Endothelial cell of umbilical vein (primary cell): Measurements from ENCODE around the gene CD55. TPM values are rescaled to one million over a fixed set of nuclear protein-coding genes. Genes with fewer than 3 reads are reported as not detected.

Source experiments
- BruUV-seq: library from RNA; stranded (reverse); fragments of 400-500 nt; replicated peaks from 2 replicates; lab custom pipeline; 2021; lab: Mats Ljungman, UMichigan
- CTCF ChIA-PET: fragments of 300-600, 350-600 bp; sonication (Branson Sonifier 250); formaldehyde crosslinking; loops from one replicate; lab custom pipeline; 2021; ENCODE audit warnings: antibody characterized with exemption, inconsistent platforms; lab: Charles Lee
- POLR2A ChIA-PET: fragments of 300-600, 350-600 bp; sonication (Branson Sonifier 250); formaldehyde crosslinking; loops from one replicate; lab custom pipeline; 2021; ENCODE audit warnings: antibody characterized with exemption, inconsistent platforms; lab: Charles Lee
- DNase-seq: peaks from one replicate; pipeline ENCODE4 v3.0.0-alpha.2; 2011; ENCODE audit warnings: low read depth, low spot score
- FAIRE-seq: peaks from 2 replicates; lab custom pipeline; 2011; peaks lifted over from hg19 to GRCh38; lab: Jason Lieb, UNC
- H2AFZ ChIP-seq: 2 replicates; pipeline ENCODE4 v1.6.0; 2012; ENCODE audit warnings: low read depth, low read length, control low read depth, inconsistent platforms
- H3K27ac ChIP-seq: 2 replicates; pipeline ENCODE4 v1.5.1; 2011; ENCODE audit warnings: low read depth, mild to moderate bottlenecking, control low read depth, low read length, moderate library complexity; ENCODE audit not compliant: insufficient read depth
- H3K27me3 ChIP-seq, 2 experiments: 2 replicates each; pipeline versions ENCODE4 v1.6.0 to v1.6.1; 2011; ENCODE audit warnings: low read length in 2 of 2, mixed read lengths in 1 of 2; ENCODE audit not compliant: control insufficient read depth in 2 of 2, insufficient read depth in 2 of 2
- H3K36me3 ChIP-seq, 2 experiments: 2 replicates in 1 of 2; 3 replicates in 1 of 2; pipeline ENCODE4 v1.5.1; 2011; ENCODE audit warnings: low read length in 2 of 2, mild to moderate bottlenecking in 1 of 2, moderate library complexity in 1 of 2; ENCODE audit not compliant: control insufficient read depth in 2 of 2, insufficient read depth in 2 of 2; ENCODE audit errors: extremely low read depth in 1 of 2
- H3K4me1 ChIP-seq: 3 replicates; pipeline ENCODE4 v1.5.1; 2011; ENCODE audit warnings: mild to moderate bottlenecking, low read length; ENCODE audit not compliant: control insufficient read depth, insufficient read depth; ENCODE audit errors: extremely low read depth
- H3K4me2 ChIP-seq: 2 replicates; pipeline ENCODE4 v1.6.1; 2011; ENCODE audit warnings: low read length, control low read depth, mixed read lengths; ENCODE audit not compliant: insufficient read depth
- H3K4me3 ChIP-seq, 3 experiments: fragments of 200-600 bp in 1 of 3; sonication (generic), shearing (Covaris generic) in 1 of 3; replicated peaks in 1 of 3; 2 replicates each; pipeline ENCODE4 v1.5.1; 2011 to 2016; ENCODE audit warnings: control low read depth in 3 of 3, low read length in 3 of 3, mild to moderate bottlenecking in 2 of 3, inconsistent platforms in 1 of 3, low read depth in 1 of 3, moderate library complexity in 1 of 3; ENCODE audit not compliant: insufficient read depth in 1 of 3
- H3K79me2 ChIP-seq: 2 replicates; pipeline ENCODE4 v1.6.0; 2012; ENCODE audit warnings: low read length, inconsistent platforms; ENCODE audit not compliant: control insufficient read depth, insufficient read depth
- H3K9ac ChIP-seq: replicated peaks from 2 replicates; pipeline ENCODE3; 2011; ENCODE audit warnings: low read length, control low read depth; ENCODE audit not compliant: insufficient read depth; ENCODE audit errors: extremely low read depth
- H3K9me1 ChIP-seq: replicated peaks from 3 replicates; pipeline ENCODE4 v1.6.0; 2011; ENCODE audit warnings: mild to moderate bottlenecking, low read length; ENCODE audit not compliant: control insufficient read depth, insufficient read depth; ENCODE audit errors: extremely low read depth
- H3K9me3 ChIP-seq: replicated peaks from 2 replicates; pipeline ENCODE4 v1.5.1; 2012; ENCODE audit warnings: low read length, inconsistent platforms; ENCODE audit not compliant: control insufficient read depth, insufficient read depth
- H4K20me1 ChIP-seq: replicated peaks from 2 replicates; pipeline ENCODE3; 2011; ENCODE audit warnings: mild to moderate bottlenecking, low read length; ENCODE audit not compliant: control insufficient read depth, insufficient read depth; ENCODE audit errors: extremely low read depth
- EZH2 ChIP-seq: IDR thresholded peaks from 2 replicates; pipeline ENCODE4 v1.6.1; 2012; ENCODE audit warnings: borderline replicate concordance, low read depth, mild to moderate bottlenecking, moderate library complexity, low read length, inconsistent platforms; ENCODE audit not compliant: severe bottlenecking
- FOS ChIP-seq: IDR thresholded peaks from 2 replicates; pipeline ENCODE4 v1.6.1; 2011; ENCODE audit warnings: mild to moderate bottlenecking, low read length, moderate library complexity, borderline replicate concordance; ENCODE audit not compliant: insufficient read depth
- GATA2 ChIP-seq: IDR thresholded peaks from 2 replicates; pipeline ENCODE4 v1.7.0; 2011; ENCODE audit warnings: low read depth, mild to moderate bottlenecking, moderate library complexity, mixed read lengths, low read length; ENCODE audit not compliant: insufficient read length, insufficient read depth
- JUN ChIP-seq: IDR thresholded peaks from 2 replicates; pipeline ENCODE4 v1.6.1; 2011; ENCODE audit warnings: borderline replicate concordance, low read depth; ENCODE audit not compliant: insufficient read length, insufficient read depth
- MAX ChIP-seq: IDR thresholded peaks from 2 replicates; pipeline ENCODE4 v1.6.1; 2011; ENCODE audit not compliant: insufficient read depth, insufficient read length
- MYC ChIP-seq: IDR thresholded peaks from one replicate; pipeline ENCODE4 v1.6.1; 2011; ENCODE audit warnings: mild to moderate bottlenecking, low read depth, low read length
- POLR2A ChIP-seq: IDR thresholded peaks from 2 replicates; pipeline ENCODE4 v1.6.1; 2012; ENCODE audit warnings: low read depth, mild to moderate bottlenecking, control low read depth, low read length
- POLR2AphosphoS5 ChIP-seq: IDR thresholded peaks from 2 replicates; pipeline ENCODE4 v1.6.1; 2012; ENCODE audit warnings: low read depth, mild to moderate bottlenecking, control low read depth, low read length, moderate library complexity; ENCODE audit not compliant: insufficient read depth
- dilution Hi-C: fragments of 300-500 bp; cut with MboI; formaldehyde crosslinking; loops from one replicate; pipeline ENCODE4 v1.15.0; 2019; ENCODE audit warnings: low sequenced_read_pairs; ENCODE audit not compliant: extremely low pct_ligation_motif_present
- intact Hi-C: fragments of 100-400 bp; cut with micrococcal nuclease; formaldehyde crosslinking; loops from one replicate; pipeline ENCODE4 v1.10.0; 2022
- polyA plus RNA-seq, 4 experiments: library from polyadenylated mRNA; depleted of rRNA in 3 of 4; stranded (reverse) in 3 of 4; unstranded in 1 of 4; fragments of >200 nt; gene quantifications; 2 replicates each; pipeline versions ENCODE4 v1.2.1 to v1.2.3, GENCODE V29; 2011 to 2012; ENCODE audit warnings: missing spikeins in 1 of 4
- total RNA-seq: library from RNA; stranded (reverse); gene quantifications from 2 replicates; pipeline ENCODE4 v1.2.3, GENCODE V29; 2021
- TF ChIP-seq, protein P1 (sequence below), 2 donors: IDR thresholded peaks; 1 replicate in 1 of 2; 2 replicates in 1 of 2; pipeline ENCODE4 v1.5.1; 2011; ENCODE audit warnings: low read length in 2 of 2, mild to moderate bottlenecking in 2 of 2, moderate library complexity in 2 of 2, control low read depth in 1 of 2, inconsistent platforms in 1 of 2, low read depth in 1 of 2; ENCODE audit not compliant: insufficient read depth in 1 of 2; ENCODE audit errors: extremely low read depth in 1 of 2

CD55 gene
- total and polyA plus RNA-seq, 2 donors (not counting 3 experiments of a cell fraction or from before 2014, with no cell fraction given): 111 to 179 TPM

GRCh38 chr1:207335695-207336363 is 14.4 kb downstream of the CD55 start:
- CTCF ChIA-PET: interaction anchor here (1.0 to 1.4 kb wide), 4 partner anchors 15 to 252 kb away, joined by 3 to 6 read pairs (median 4); partner anchors contain the start of gene CD55
- intact Hi-C loops: no loop called here

More at GRCh38 chr1:207335695-207336363, 14.4 kb downstream of the CD55 start:
- dilution Hi-C loops: no loop called here
- Histone ChIP-seq H3K9me1 (no peaks in the 10 kb centered on the region), H3K4me2 (no peak overlapping the region), H3K9me3 (no peaks in the 10 kb centered on the region), H2AFZ (no peak overlapping the region), H3K4me3 (no peak overlapping the region), H3K36me3 (peaks cover 6 to 33% of the 10 kb centered on the region in 2 experiments), H3K9ac (no peak overlapping the region), H3K79me2 (no peaks in the 10 kb centered on the region), H3K4me1 (no peaks in the 10 kb centered on the region), H3K27ac (no peak overlapping the region), H4K20me1 (no peaks in the 10 kb centered on the region), H3K27me3 (no peaks in the 10 kb centered on the region)
- no peak for FAIRE-seq
- DNase-seq: no peak
- BruUV-seq: no TSS peak
- TF ChIP-seq POLR2AphosphoS5 (no peak), FOS (no peak), GATA2 (no peak), POLR2A (no peak), JUN (no peak), MAX (no peak), MYC (no peak), EZH2 (no peak)
- TF ChIP-seq, protein P1, sequence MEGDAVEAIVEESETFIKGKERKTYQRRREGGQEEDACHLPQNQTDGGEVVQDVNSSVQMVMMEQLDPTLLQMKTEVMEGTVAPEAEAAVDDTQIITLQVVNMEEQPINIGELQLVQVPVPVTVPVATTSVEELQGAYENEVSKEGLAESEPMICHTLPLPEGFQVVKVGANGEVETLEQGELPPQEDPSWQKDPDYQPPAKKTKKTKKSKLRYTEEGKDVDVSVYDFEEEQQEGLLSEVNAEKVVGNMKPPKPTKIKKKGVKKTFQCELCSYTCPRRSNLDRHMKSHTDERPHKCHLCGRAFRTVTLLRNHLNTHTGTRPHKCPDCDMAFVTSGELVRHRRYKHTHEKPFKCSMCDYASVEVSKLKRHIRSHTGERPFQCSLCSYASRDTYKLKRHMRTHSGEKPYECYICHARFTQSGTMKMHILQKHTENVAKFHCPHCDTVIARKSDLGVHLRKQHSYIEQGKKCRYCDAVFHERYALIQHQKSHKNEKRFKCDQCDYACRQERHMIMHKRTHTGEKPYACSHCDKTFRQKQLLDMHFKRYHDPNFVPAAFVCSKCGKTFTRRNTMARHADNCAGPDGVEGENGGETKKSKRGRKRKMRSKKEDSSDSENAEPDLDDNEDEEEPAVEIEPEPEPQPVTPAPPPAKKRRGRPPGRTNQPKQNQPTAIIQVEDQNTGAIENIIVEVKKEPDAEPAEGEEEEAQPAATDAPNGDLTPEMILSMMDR (IDR thresholded peaks at IDR 0.05; ENCODE audit: extremely low read depth in 1 of 2, insufficient read depth in 1 of 2, low read depth in 1 of 2, low read length in 2 of 2): no peak
- POLR2A ChIA-PET: no interaction called here
